H9 (cell line): ENCODE results near the gene PCBP2. TPM values are rescaled to one million over a fixed set of nuclear protein-coding genes. Genes with fewer than 3 reads are reported as not detected.

ENCODE experiments used
- DNase-seq: peaks from one replicate; pipeline ENCODE4 v3.0.0-alpha.2; 2017
- H2AFZ ChIP-seq: one replicate; pipeline ENCODE4 v1.6.1; 2013; ENCODE audit warnings: mild to moderate bottlenecking, low read length, control low read depth, moderate library complexity
- H2AK5ac ChIP-seq: 2 replicates; pipeline ENCODE4 v1.6.1; 2013; ENCODE audit warnings: low read length, control low read depth, mixed read lengths; ENCODE audit not compliant: insufficient read length
- H2BK120ac ChIP-seq: one replicate; pipeline ENCODE4 v1.6.1; 2013; ENCODE audit warnings: low read depth, mild to moderate bottlenecking, low read length, control low read depth, inconsistent platforms; ENCODE audit not compliant: poor library complexity, severe bottlenecking
- H2BK12ac ChIP-seq: 2 replicates; pipeline ENCODE4 v1.6.1; 2013; ENCODE audit warnings: low read length, control low read depth, mixed read lengths, low read depth; ENCODE audit not compliant: insufficient read length
- H2BK15ac ChIP-seq: 2 replicates; pipeline ENCODE4 v1.6.1; 2013; ENCODE audit warnings: low read depth, low read length, control low read depth
- H2BK20ac ChIP-seq: one replicate; pipeline ENCODE4 v1.6.1; 2013; ENCODE audit warnings: low read depth, mild to moderate bottlenecking, low read length, control low read depth, inconsistent platforms; ENCODE audit not compliant: poor library complexity, severe bottlenecking
- H2BK5ac ChIP-seq: 2 replicates; pipeline ENCODE4 v1.6.1; 2013; ENCODE audit warnings: low read length, control low read depth, mixed read lengths; ENCODE audit not compliant: insufficient read length
- H3K14ac ChIP-seq: 2 replicates; pipeline ENCODE4 v1.6.1; 2013; ENCODE audit warnings: low read length, control low read depth; ENCODE audit not compliant: insufficient read depth
- H3K18ac ChIP-seq: 2 replicates; pipeline ENCODE4 v1.6.1; 2013; ENCODE audit warnings: low read depth, mild to moderate bottlenecking, mixed read lengths, low read length, control low read depth; ENCODE audit not compliant: insufficient read length
- H3K23ac ChIP-seq: 2 replicates; pipeline ENCODE4 v1.6.1; 2013; ENCODE audit warnings: low read length, control low read depth, mixed read lengths, low read depth; ENCODE audit not compliant: insufficient read length
- H3K23me2 ChIP-seq: 2 replicates; pipeline ENCODE4 v1.6.1; 2013; ENCODE audit warnings: low read depth, mild to moderate bottlenecking, mixed read lengths, low read length, control low read depth; ENCODE audit not compliant: insufficient read length, poor library complexity, severe bottlenecking
- H3K27ac ChIP-seq: 2 replicates; pipeline ENCODE4 v1.5.1; 2013; ENCODE audit warnings: low read length, control low read depth, mixed read lengths, low read depth; ENCODE audit not compliant: insufficient read length
- H3K27me3 ChIP-seq: 2 replicates; pipeline ENCODE4 v1.6.1; 2013; ENCODE audit warnings: low read length, control low read depth, inconsistent platforms; ENCODE audit not compliant: insufficient read depth
- H3K4ac ChIP-seq: 2 replicates; pipeline ENCODE4 v1.6.1; 2013; ENCODE audit warnings: low read depth, mild to moderate bottlenecking, control low read depth, inconsistent platforms, low read length, moderate library complexity
- H3K4me1 ChIP-seq: 2 replicates; pipeline ENCODE4 v1.6.1; 2013; ENCODE audit warnings: low read length, control low read depth, inconsistent platforms; ENCODE audit not compliant: insufficient read depth
- H3K4me2 ChIP-seq: 2 replicates; pipeline ENCODE4 v1.6.1; 2013; ENCODE audit warnings: low read length, control low read depth, mixed read lengths; ENCODE audit not compliant: insufficient read length, insufficient read depth
- H3K56ac ChIP-seq: 2 replicates; pipeline ENCODE4 v1.6.1; 2013; ENCODE audit warnings: low read depth, mild to moderate bottlenecking, mixed read lengths, low read length, control low read depth; ENCODE audit not compliant: insufficient read length
- H3K79me1 ChIP-seq: 2 replicates; pipeline ENCODE4 v1.6.1; 2013; ENCODE audit warnings: low read depth, mild to moderate bottlenecking, moderate library complexity, low read length, control low read depth, inconsistent platforms; ENCODE audit not compliant: insufficient read depth, poor library complexity, severe bottlenecking
- H3K79me2 ChIP-seq: 2 replicates; pipeline ENCODE4 v1.6.1; 2013; ENCODE audit warnings: low read length, control low read depth, inconsistent platforms; ENCODE audit not compliant: insufficient read depth
- H3K9ac ChIP-seq: 2 replicates; pipeline ENCODE4 v1.6.1; 2013; ENCODE audit warnings: low read length, control low read depth, mixed read lengths; ENCODE audit not compliant: insufficient read length; ENCODE audit errors: extremely low read depth
- H3K9me3 ChIP-seq: one replicate; pipeline ENCODE4 v1.6.1; 2013; ENCODE audit warnings: low read depth, low read length, inconsistent platforms; ENCODE audit not compliant: control insufficient read depth
- H3T11ph ChIP-seq: one replicate; pipeline ENCODE4 v1.6.1; 2013; ENCODE audit warnings: mild to moderate bottlenecking, low read length, control low read depth, inconsistent platforms
- H4K20me1 ChIP-seq: one replicate; pipeline ENCODE4 v1.6.1; 2013; ENCODE audit not compliant: control insufficient read depth, insufficient read length, insufficient read depth
- H4K5ac ChIP-seq: 2 replicates; pipeline ENCODE4 v1.6.1; 2013; ENCODE audit warnings: low read depth, mild to moderate bottlenecking, mixed read lengths, low read length, control low read depth; ENCODE audit not compliant: insufficient read length
- H4K8ac ChIP-seq: replicated peaks from 2 replicates; pipeline ENCODE4 v1.6.1; 2013; ENCODE audit warnings: low read length, control low read depth, mixed read lengths, low read depth; ENCODE audit not compliant: insufficient read length
- H4K91ac ChIP-seq: 2 replicates; pipeline ENCODE4 v1.6.1; 2013; ENCODE audit warnings: low read depth, mild to moderate bottlenecking, moderate library complexity, mixed read lengths, low read length, control low read depth; ENCODE audit not compliant: insufficient read length
- H3K27ac Mint-ChIP-seq, 3 experiments: 2 replicates in 2 of 3; 3 replicates in 1 of 3; pipeline ENCODE4 v1.8.0; 2020 to 2021; ENCODE audit warnings: mixed read lengths in 3 of 3, mild to moderate bottlenecking in 1 of 3, moderate library complexity in 1 of 3
- H3K27me3 Mint-ChIP-seq: 2 replicates; pipeline ENCODE4 v1.8.0; 2021; ENCODE audit warnings: low read depth, mild to moderate bottlenecking, moderate library complexity, mixed read lengths
- H3K36me3 Mint-ChIP-seq, 3 experiments: 2 replicates in 2 of 3; 3 replicates in 1 of 3; pipeline ENCODE4 v1.8.0; 2020 to 2021; ENCODE audit warnings: low read depth in 3 of 3, mixed read lengths in 3 of 3; ENCODE audit not compliant: insufficient read depth in 1 of 3
- H3K4me1 Mint-ChIP-seq, 2 experiments: 2 replicates each; pipeline ENCODE4 v1.8.0; 2020; ENCODE audit warnings: mixed read lengths in 2 of 2
- H3K4me3 Mint-ChIP-seq, 2 experiments: 2 replicates in 1 of 2; 3 replicates in 1 of 2; pipeline ENCODE4 v1.8.0; 2020 to 2021; ENCODE audit warnings: mild to moderate bottlenecking in 2 of 2, mixed read lengths in 2 of 2, moderate library complexity in 1 of 2
- H3K9me3 Mint-ChIP-seq, 2 experiments: 2 replicates in 1 of 2; 3 replicates in 1 of 2; pipeline ENCODE4 v1.8.0; 2020; ENCODE audit warnings: mild to moderate bottlenecking in 2 of 2, mixed read lengths in 2 of 2, moderate library complexity in 1 of 2
- WGBS: extraction: QIAGEN DNeasy Blood & Tissue Kit; methylation state at CpG from one replicate; pipeline ENCODE4 v1.1.7; 2013; ENCODE audit warnings: missing lambda C conversion rate, low lambda C conversion rate, mixed read lengths; ENCODE audit not compliant: insufficient read length; ENCODE audit errors: extremely low coverage; 5-methylcytosine and 5-hydroxymethylcytosine counted together
- total RNA-seq: library from RNA; stranded (reverse); gene quantifications from 2 replicates; pipeline ENCODE4 v1.2.1, GENCODE V29; 2021
- TF ChIP-seq, protein P1 (sequence below): fragments of 200-600 bp; sonication (generic); conservative IDR thresholded peaks from 3 replicates; pipeline ENCODE4 v1.8.0; 2021; ENCODE audit warnings: antibody characterized with exemption, mild to moderate bottlenecking

Gene PCBP2
- total RNA-seq, 1 experiment from 2014 or later, result 1,207 TPM

DNA sequence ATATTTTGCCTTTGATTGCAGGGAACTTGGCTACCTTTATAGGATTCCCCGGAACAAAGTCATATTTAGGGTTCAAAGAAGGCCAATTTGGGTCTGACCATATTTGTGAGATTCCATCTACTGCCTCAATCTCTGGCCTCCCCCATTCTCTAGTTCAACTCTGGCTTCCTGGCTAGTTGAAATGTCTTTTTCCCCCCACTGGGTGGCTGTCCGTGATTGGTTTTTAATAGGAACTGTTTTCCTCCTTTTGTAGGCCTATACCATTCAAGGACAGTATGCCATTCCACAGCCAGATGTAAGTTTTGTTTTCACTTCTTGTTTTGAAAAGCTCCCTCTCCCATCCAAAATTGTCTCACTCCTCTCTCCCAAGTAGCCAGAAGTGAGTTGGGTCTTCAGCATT lies 13.8 kb downstream of the PCBP2 start:
- no peaks in the 10 kb centered on the region for H3K27me3 Mint-ChIP-seq
- no peak overlapping the region for H4K91ac ChIP-seq
- no peaks in the 10 kb centered on the region for H3K4me1 ChIP-seq
- no peak overlapping the region for H3K56ac ChIP-seq
- no peak for DNase-seq
- TF ChIP-seq, protein P1, sequence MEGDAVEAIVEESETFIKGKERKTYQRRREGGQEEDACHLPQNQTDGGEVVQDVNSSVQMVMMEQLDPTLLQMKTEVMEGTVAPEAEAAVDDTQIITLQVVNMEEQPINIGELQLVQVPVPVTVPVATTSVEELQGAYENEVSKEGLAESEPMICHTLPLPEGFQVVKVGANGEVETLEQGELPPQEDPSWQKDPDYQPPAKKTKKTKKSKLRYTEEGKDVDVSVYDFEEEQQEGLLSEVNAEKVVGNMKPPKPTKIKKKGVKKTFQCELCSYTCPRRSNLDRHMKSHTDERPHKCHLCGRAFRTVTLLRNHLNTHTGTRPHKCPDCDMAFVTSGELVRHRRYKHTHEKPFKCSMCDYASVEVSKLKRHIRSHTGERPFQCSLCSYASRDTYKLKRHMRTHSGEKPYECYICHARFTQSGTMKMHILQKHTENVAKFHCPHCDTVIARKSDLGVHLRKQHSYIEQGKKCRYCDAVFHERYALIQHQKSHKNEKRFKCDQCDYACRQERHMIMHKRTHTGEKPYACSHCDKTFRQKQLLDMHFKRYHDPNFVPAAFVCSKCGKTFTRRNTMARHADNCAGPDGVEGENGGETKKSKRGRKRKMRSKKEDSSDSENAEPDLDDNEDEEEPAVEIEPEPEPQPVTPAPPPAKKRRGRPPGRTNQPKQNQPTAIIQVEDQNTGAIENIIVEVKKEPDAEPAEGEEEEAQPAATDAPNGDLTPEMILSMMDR, result 0 out of 3 replicates have a peak, but pooled peaks have one; percentile 17
- no peak overlapping the region for H2BK20ac ChIP-seq
- no peak overlapping the region for H2AK5ac ChIP-seq
- H3K36me3 Mint-ChIP-seq, result peaks cover 77 to 99% (median 96%) of the 10 kb centered on the region in 3 experiments
- no peaks in the 10 kb centered on the region for H3K9me3 Mint-ChIP-seq
- no peak overlapping the region for H4K5ac ChIP-seq
- no CpG with 5 or more reads among the region's 2 CpGs for WGBS
- H2BK120ac ChIP-seq, result no peak overlapping the region
- no peaks in the 10 kb centered on the region for H4K20me1 ChIP-seq
- H3K4me1 Mint-ChIP-seq, result peaks cover 38 to 63% of the 10 kb centered on the region in 2 experiments
- H3T11ph ChIP-seq, result no peak overlapping the region
- H3K9me3 ChIP-seq, result no peaks in the 10 kb centered on the region
- peak overlapping the region in 1 of 3 experiments; percentile 92; a peak in 2 of 7 replicates for H3K27ac Mint-ChIP-seq
- H3K18ac ChIP-seq, result no peak overlapping the region
- no peak overlapping the region for H3K9ac ChIP-seq
- H3K79me2 ChIP-seq, result peaks cover 3% of the 10 kb centered on the region
- no peak overlapping the region for H3K4ac ChIP-seq
- H3K4me3 Mint-ChIP-seq, result no peak overlapping the region
- H3K23me2 ChIP-seq, result no peaks in the 10 kb centered on the region
- no peak overlapping the region for H2BK5ac ChIP-seq
- no peak overlapping the region for H3K27ac ChIP-seq
- no peaks in the 10 kb centered on the region for H3K27me3 ChIP-seq
- H3K79me1 ChIP-seq, result peaks cover 19% of the 10 kb centered on the region
- H3K23ac ChIP-seq, result no peak overlapping the region
- H2AFZ ChIP-seq, result no peak overlapping the region
- no peak overlapping the region for H2BK15ac ChIP-seq
- no peak overlapping the region for H2BK12ac ChIP-seq
- H3K14ac ChIP-seq, result no peak overlapping the region
- H4K8ac ChIP-seq, result no peak overlapping the region
- no peak overlapping the region for H3K4me2 ChIP-seq
